HepG2 (cell line): ENCODE data around the gene SLC16A5. TPM values are rescaled to one million over a fixed set of nuclear protein-coding genes. Genes with fewer than 3 reads are reported as not detected.

Source experiments
- ATF7 ChIP-seq, 2 experiments: fragments of 450-650 bp in 1 of 2; sonication (generic) in 1 of 2; formaldehyde crosslinking in 1 of 2; IDR thresholded peaks; 2 replicates each; pipeline versions ENCODE4 v1.4.0 to v1.6.1; 2016 to 2020; ENCODE audit warnings: antibody characterized with exemption in 1 of 2, mild to moderate bottlenecking in 1 of 2, missing genetic modification reagents in 1 of 2
- FOXK2 ChIP-seq: fragments of 450-650 bp; IDR thresholded peaks from 2 replicates; pipeline ENCODE4 v1.6.1; 2016
- FOXO1 ChIP-seq: sonication (generic); formaldehyde crosslinking; IDR thresholded peaks from 2 replicates; pipeline ENCODE4 v1.4.0; 2020; ENCODE audit warnings: missing genetic modification reagents
- MED1 ChIP-seq: sonication (generic); formaldehyde crosslinking; IDR thresholded peaks from 2 replicates; pipeline ENCODE4 v1.4.0; 2020; ENCODE audit warnings: missing genetic modification reagents
- POGK ChIP-seq: sonication (generic); formaldehyde crosslinking; conservative IDR thresholded peaks from 2 replicates; pipeline ENCODE4 v1.8.0; 2022; ENCODE audit warnings: mild to moderate bottlenecking, moderate library complexity, missing genetic modification reagents
- REPIN1 ChIP-seq: sonication (generic); formaldehyde crosslinking; IDR thresholded peaks from 2 replicates; pipeline ENCODE4 v1.8.0; 2022; ENCODE audit warnings: missing genetic modification reagents, low read depth, mild to moderate bottlenecking, borderline replicate concordance
- SSRP1 ChIP-seq: IDR thresholded peaks from 2 replicates; pipeline ENCODE4 v1.6.1; 2016; ENCODE audit warnings: control low read depth
- TRIM22 ChIP-seq: fragments of 450-650 bp; IDR thresholded peaks from 2 replicates; pipeline ENCODE4 v1.6.1; 2017
- YY1 ChIP-seq: IDR thresholded peaks from 2 replicates; pipeline ENCODE4 v1.6.1; 2011; ENCODE audit warnings: low read length, low read depth, moderate library complexity, mild to moderate bottlenecking; ENCODE audit not compliant: insufficient read depth, insufficient replicate concordance
- ZBTB46 ChIP-seq: sonication (generic); formaldehyde crosslinking; IDR thresholded peaks from 2 replicates; pipeline ENCODE4 v1.4.0; 2020; ENCODE audit warnings: mild to moderate bottlenecking, missing genetic modification reagents, borderline replicate concordance
- ZNF407 ChIP-seq: sonication (generic); formaldehyde crosslinking; IDR thresholded peaks from one replicate; pipeline ENCODE4 v1.5.1; 2020; ENCODE audit warnings: mild to moderate bottlenecking, missing genetic modification reagents; ENCODE audit errors: not compliant biosample characterization
- polyA plus RNA-seq, 8 experiments: library from polyadenylated mRNA; depleted of rRNA in 3 of 8; stranded (reverse) in 7 of 8; unstranded in 1 of 8; fragments of >200 nt; fragmentation: Illumina TruSeq in 4 of 8; extraction: Trizol in 4 of 8; gene quantifications; 2 replicates each; pipeline versions ENCODE4 v1.2.1 to v1.2.3, GENCODE V29; 2011 to 2016; ENCODE audit warnings: low read depth in 4 of 8, missing spikeins in 1 of 8, mixed read lengths in 1 of 8; ENCODE audit not compliant: insufficient read depth in 1 of 8
- total RNA-seq, 5 experiments: library from RNA; depleted of rRNA; stranded (reverse); fragments of >200 nt; fragmentation: Illumina TruSeq; extraction: Trizol; gene quantifications; 2 replicates each; pipeline ENCODE4 v1.2.3, GENCODE V29; 2016; ENCODE audit warnings: low read depth in 1 of 5

The SLC16A5 gene
- total and polyA plus RNA-seq, 2 of the 13 experiments (the other 11 are each of a cell fraction or from before 2014, with no cell fraction given): 0.69 to 5.6 TPM

- TF ChIP-seq ZNF407 (CRISPR knock-in tag): no peak
- no peak for TF ChIP-seq ZBTB46 (CRISPR knock-in tag)
- no peak for TF ChIP-seq ATF7 (IDR thresholded peaks at IDR 0.05)
- TF ChIP-seq ATF7 (CRISPR knock-in tag; IDR thresholded peaks at IDR 0.05): no peak
- TF ChIP-seq REPIN1 (CRISPR knock-in tag): no peak; the same call in 1 of the 2 replicates
- TF ChIP-seq FOXO1: peak; percentile 94
- peak; percentile 96 for TF ChIP-seq MED1 (CRISPR knock-in tag)
- 0 out of 2 replicates have a peak, but pooled peaks have one; percentile 40 for TF ChIP-seq POGK (CRISPR knock-in tag)
- no peak for TF ChIP-seq TRIM22
- peak; percentile 86 for TF ChIP-seq FOXK2
- TF ChIP-seq YY1: no peak
- TF ChIP-seq SSRP1: peak; percentile 68; the same call in 1 of the 2 replicates
Observed at GRCh38 chr17:75084039-75084660, 3.6 kb upstream of the SLC16A5 start (continued).
